ENCODE data around the gene CABYR.

CABYR gene

DNA sequence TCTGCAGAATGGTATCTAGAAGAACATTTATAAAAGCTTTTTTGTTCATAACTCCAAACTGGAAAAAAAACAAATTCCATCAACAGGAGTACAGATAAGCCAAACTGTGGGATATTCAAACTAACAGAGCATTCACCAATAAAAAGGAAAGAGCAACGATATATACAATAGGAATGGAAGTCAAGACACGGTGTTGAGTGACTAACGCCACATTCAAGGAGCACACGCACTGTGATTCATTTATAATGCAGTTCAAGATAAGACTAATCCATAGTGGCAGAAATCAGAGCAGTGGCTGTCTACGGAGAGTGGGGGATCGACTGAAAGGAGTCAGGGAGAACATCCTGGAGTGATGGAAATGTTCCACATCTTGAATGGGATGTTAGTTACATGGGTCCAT, 70.7 kb downstream of the CABYR start:
- Histone ChIP-seq H3K27me3 (ENCODE audit: insufficient read depth, low read length) (no peaks in the 10 kb centered on the region), H3K27ac (ENCODE audit: low read depth, low read length) (no peak overlapping the region), H3K9ac (ENCODE audit: low read depth, low read length) (no peak overlapping the region), H3K4me3 (ENCODE audit: low read length) (no peak overlapping the region), H3K4me1 (ENCODE audit: insufficient read depth, low read length) (peaks cover 26% of the 10 kb centered on the region), H3K36me3 (ENCODE audit: insufficient read depth, low read length) (no peaks in the 10 kb centered on the region), H3K9me3 (ENCODE audit: insufficient read depth, low read depth, low read length) (no peaks in the 10 kb centered on the region)
- 81% methylated on average over 6 of the region's 6 CpGs for WGBS

Measured in HUES64 (cell line).